ENCODE measurements around the gene CDY2A. TPM values are rescaled to one million over a fixed set of nuclear protein-coding genes. Genes with fewer than 3 reads are reported as not detected.
"Not testable (repeated sequence)": the region's sequence is repeated elsewhere in the genome, so short reads cannot be mapped to it uniquely, and the experiment has no call there.

Gene CDY2A
- total RNA-seq: not detected

- not testable (repeated sequence) for DNase-seq
Observed at GRCh38 chrY:18025487-18025886, at the start of gene CDY2A. CDY2A (plus strand) TSS chrY:18025787; CDS start chrY:18026115, 328 bp downstream.

GRCh38 chrY:17997586-17997985 is 28.0 kb upstream of the CDY2A start:
- DNase-seq: not testable (repeated sequence)

GRCh38 chrY:17998266-17998665 is 27.3 kb upstream of the CDY2A start:
- not testable (repeated sequence) for DNase-seq

DNA sequence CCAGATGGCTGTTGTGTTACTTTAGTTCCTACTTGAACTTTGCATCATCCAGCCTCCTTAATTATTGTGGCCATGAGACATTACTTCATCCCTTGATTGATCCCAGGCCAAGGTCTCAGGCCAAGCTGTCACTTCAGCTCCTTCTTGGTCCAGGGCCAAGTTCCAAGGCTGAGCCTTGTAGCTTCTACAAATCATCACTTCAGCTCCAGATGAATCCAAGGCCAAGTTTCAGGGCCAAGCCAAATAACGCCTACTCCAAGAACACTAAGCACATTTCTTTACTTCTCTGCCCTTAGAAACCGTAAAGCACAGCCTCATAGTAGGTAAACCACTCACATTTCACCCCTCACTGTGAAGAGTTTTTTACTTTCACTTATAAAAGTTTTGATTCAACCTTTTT is 1.7 kb upstream of the CDY2A start:
- not testable (repeated sequence) for DNase-seq

- not testable (repeated sequence) for DNase-seq
Observed at GRCh38 chrY:18028845-18029244, 3.3 kb downstream of the CDY2A start.

- not testable (repeated sequence) for DNase-seq
Observed at GRCh38 chrY:18030178-18030577, 4.6 kb downstream of the CDY2A start.

- DNase-seq: not testable (repeated sequence)
Observed at GRCh38 chrY:18034100-18034814, 8.7 kb downstream of the CDY2A start.

DNA sequence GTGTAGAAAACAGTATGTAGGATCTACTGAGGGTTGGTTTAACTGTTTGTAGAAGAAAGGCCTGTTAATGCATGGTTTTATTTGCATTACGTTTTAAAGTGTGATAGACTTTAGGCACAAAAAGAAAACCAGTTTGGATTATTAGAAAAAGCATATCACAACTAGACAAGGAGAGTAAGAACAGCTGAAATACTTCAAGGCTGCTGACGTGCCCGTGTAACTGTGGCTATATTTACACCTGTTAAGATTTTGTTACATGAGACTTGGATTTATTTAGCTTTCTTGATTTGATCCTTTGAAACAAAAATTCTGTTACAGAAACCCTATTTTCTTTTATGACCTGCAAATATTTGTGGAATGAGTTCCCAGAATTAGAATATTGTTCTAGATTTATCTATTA is 9.3 kb downstream of the CDY2A start:
- DNase-seq: not testable (repeated sequence)

GRCh38 chrY:18044990-18045389 is 19.4 kb downstream of the CDY2A start:
- not testable (repeated sequence) for DNase-seq

GRCh38 chrY:18048149-18049040 is 22.8 kb downstream of the CDY2A start:
- not testable (repeated sequence) for DNase-seq

DNA sequence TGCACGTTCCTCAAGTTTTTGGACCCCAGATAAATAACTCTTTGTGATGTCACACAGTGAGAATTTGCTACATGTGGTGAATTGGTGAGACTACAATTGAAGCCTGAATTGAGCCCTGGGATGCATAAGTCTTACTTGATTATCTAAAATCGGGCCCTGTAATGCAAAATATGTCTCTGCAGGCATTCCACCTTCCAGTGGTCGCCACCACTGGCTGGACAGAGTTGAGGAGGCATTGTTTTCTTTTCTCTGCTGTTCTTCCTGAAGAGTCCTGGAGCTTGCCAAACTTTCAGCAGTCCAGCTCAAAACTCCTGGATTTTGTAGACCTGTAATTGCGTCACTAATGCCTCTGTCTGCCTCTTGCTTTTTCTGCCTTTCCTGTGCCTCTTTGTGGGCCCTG is 23.5 kb downstream of the CDY2A start:
- not testable (repeated sequence) for DNase-seq

GRCh38 chrY:18056473-18056872 is 30.9 kb downstream of the CDY2A start:
- DNase-seq: not testable (repeated sequence)

GRCh38 chrY:18073464-18073863 is 47.9 kb downstream of the CDY2A start:
- not testable (repeated sequence) for DNase-seq

Other genes starting within 250 kb of the CDY2A start
- not detected for gene CDY2B, start 145.6 kb upstream of the CDY2A start, total RNA-seq